Mucosa of gallbladder (tissue), 1 donor: ENCODE measurements around the gene ZNF317. TPM values are rescaled to one million over a fixed set of nuclear protein-coding genes. Genes with fewer than 3 reads are reported as not detected.
"Not testable (repeated sequence)": the region's sequence is repeated elsewhere in the genome, so short reads cannot be mapped to it uniquely, and the experiment has no call there.

ENCODE experiments used
- DNase-seq: peaks from one replicate; pipeline ENCODE4 v3.0.0-alpha.2; 2020; ENCODE audit warnings: low spot score
- total RNA-seq: library from RNA; stranded (reverse); gene quantifications from one replicate; pipeline ENCODE4 v1.2.1, GENCODE V29; 2021
- donor health status: DM: no; HTN: no; CAD: no.

Gene ZNF317
- total RNA-seq, 1 donor from 2014 or later = 32.9 TPM

DNA sequence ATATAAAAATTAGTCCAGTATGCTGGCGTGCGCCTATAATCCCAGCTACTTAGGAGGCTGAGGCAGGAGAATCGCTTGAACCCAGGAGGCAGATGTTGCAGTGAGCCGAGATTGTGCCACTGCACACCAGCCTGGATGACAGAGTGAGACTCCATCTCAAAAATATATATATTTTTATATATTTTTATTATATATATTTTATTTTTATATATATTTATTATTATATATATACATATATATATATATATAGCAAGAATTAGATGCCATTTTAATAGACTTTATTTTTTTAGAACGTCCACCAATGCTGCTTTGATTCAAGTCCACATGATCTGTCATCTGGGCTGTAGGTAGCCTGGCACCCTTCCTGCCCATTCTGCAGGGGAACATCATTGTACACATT is 35.1 kb downstream of the ZNF317 start:
- no peak for DNase-seq

DNA sequence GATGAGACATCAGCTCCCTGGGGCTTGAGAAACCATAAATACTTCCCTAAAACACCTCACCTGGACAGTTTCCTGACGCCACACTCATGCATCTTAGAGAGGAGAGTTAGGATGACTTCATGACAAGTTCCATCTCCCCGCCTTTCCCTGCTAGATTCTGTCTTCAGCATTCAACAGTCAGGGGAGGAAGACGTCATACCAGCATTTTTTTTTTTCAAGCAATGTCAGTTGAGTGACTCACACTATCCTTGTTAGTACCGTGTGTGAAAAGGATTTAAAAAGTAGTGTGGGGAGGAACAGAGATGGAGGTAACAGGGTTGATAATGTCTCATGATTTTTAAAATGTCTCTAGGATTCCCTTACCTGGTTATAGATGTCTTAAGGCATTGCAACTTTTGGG is 38.7 kb downstream of the ZNF317 start, which contains the start of gene OR7D2:
OR7D2 (plus strand) TSS at position 79 of the 400 bp plus-strand sequence. CDS start 6,803 bp downstream, outside the sequence.
- DNase-seq = no peak

DNA sequence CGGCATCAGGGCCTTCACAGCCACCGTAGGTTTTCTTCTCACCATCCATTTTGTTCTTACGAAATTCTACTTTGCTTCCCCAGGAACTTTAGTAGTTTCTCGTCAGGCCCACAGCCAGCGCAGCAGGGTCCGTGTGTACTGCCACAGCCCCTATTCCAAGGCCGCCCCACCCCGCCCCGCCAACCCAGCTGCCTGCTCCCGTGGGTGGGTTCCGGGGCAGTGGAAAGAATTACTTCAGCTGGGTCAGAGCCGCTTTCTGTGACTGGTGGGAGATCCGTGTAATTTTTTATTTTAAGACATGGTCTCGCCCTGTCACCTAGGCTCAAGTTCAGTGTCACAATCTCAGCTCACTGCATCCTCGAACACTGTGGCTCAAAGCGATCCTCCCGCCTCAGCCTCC is 42.8 kb downstream of the ZNF317 start:
- DNase-seq = no peak

DNA sequence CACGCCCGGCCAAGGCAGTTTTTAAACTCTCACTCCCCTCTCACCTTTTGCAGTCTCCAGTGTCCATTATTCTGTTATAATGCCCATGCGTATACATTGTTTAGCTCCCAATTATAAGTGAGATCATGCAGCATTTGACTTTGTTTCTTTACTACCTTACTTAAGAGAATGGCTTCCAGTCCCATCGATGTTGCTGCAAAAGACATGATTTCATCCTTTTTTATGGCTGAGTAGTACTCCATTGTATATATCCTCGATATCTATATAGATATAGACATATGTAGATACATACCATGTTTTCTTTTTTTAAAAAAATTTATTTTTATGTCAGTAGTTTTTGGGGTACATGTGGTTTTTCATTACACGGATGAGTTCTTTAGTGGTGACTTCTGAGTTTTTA is 47.0 kb downstream of the ZNF317 start:
- DNase-seq = no peak

DNA sequence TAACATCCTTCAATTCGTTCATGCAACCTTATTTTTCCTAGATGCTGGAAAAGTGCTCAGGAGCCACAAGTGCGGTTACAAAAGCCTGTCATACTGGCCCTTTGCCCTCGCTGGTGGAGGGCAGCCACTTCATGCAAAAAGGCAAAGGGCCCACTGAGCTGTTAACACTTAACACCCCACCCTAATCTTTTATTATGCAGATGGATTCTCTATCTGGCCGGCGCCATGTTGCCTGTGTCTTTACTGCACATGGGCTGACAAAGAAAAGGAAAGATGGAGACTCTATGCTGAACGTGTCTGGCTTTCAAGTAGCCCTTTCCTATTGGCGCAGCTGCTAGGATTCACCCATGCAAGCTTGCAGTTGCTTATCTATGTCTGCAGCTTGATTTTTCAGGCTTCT is 49.3 kb downstream of the ZNF317 start:
- no peak for DNase-seq

DNA sequence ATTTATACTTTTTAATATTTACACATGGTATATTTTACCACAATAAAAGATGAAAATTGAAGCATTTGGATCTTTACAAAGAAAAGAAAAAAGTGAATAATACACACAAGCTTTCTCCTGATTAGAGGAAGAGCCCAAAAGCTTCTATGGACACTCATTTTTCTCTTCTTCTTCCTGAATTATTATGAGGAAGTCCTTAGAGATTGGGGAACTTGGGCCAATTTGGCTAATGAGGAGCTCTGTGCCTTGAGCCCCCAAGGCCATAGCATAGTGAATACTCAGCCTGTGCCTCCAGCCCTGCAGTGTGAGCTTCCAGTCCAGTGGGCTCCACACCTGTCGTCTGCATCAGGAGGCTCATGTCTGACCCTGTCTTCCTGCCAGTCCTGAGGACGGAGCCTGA is 57.8 kb downstream of the ZNF317 start:
- not testable (repeated sequence) for DNase-seq

DNA sequence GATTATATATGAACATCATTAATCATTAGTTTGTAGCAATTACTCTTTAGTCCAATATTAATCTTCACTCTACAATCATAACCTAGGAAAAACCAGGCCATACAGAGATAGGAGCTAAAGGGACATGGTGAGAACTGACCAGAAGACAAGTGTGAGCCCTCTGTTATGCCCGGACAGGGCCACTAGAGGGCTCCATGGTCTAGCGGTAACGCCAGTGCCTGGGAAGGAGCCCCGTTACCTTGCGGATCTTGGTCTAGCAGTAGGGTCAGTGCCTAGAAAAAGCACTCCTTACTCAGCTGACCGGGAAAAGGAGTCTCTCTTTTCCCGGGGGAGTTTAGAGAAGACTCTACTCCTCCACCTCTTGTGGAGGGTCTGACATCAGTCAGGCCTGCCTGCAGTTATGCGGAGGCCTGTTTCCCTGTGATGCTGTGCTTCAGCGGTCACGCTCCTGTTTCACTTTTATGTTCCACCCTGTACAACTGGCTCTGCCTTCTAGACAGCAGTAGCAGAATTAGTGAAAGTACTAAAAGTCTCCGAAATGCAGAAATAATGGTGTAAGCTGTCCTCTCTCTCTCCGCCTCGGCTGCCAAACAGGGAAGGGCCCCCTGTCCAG is 65.4 kb downstream of the ZNF317 start:
- peak; percentile 75 for DNase-seq

Other genes with a start within 250 kb of the ZNF317 start
- 0.03 TPM for gene MUC16, start 130.0 kb upstream of the ZNF317 start, total RNA-seq
- not detected for gene OR1M1, start 53.3 kb upstream of the ZNF317 start, total RNA-seq
- not detected for gene OR7G2, start 32.9 kb upstream of the ZNF317 start, total RNA-seq
- not detected for gene OR7G1, start 24.6 kb upstream of the ZNF317 start, total RNA-seq
- not detected for gene OR7G3, start 13.4 kb upstream of the ZNF317 start, total RNA-seq
- not detected for gene OR7D2, start 38.6 kb downstream of the ZNF317 start, total RNA-seq
- gene OR7D4, start 79.2 kb downstream of the ZNF317 start, total RNA-seq = not detected
- not detected for gene OR7E24, start 110.5 kb downstream of the ZNF317 start, total RNA-seq
- gene ZNF699, start 169.4 kb downstream of the ZNF317 start, total RNA-seq = 6.3 TPM
- 19.9 TPM for gene ZNF559, start 183.8 kb downstream of the ZNF317 start, total RNA-seq
- 3.4 TPM for gene ZNF177, start 222.6 kb downstream of the ZNF317 start, total RNA-seq